Smooth muscle cell of the umbilical artery (primary cell): ENCODE measurements around the gene ST7. TPM values are rescaled to one million over a fixed set of nuclear protein-coding genes. Genes with fewer than 3 reads are reported as not detected.

Source experiments
- total RNA-seq: library from RNA; depleted of rRNA; stranded (reverse); fragments of >200 nt; gene quantifications from 2 replicates; pipeline ENCODE4 v1.2.3, GENCODE V29; 2014

Gene ST7
- total RNA-seq = 18.1 and 20.3 TPM in 2 replicates

GRCh38 chr7:116953372-116953905 lies at the start of gene ST7:
Gene ST7 (plus strand): TSS chr7:116953501. CDS start chr7:116953541, 40 bp downstream.

Other genes with a start within 250 kb of the ST7 start
- 153 and 257 TPM in 2 replicates for gene CAPZA2, start 90.9 kb upstream of the ST7 start, total RNA-seq